Body of pancreas (tissue), 4 donors: Measurements from ENCODE around the gene GAB1. TPM values are rescaled to one million over a fixed set of nuclear protein-coding genes. Genes with fewer than 3 reads are reported as not detected.
A peak's percentile ranks its signal among the peaks of the same experiment; 100 is the strongest.

Experiments
- ATAC-seq: fragments of 150-250 bp; one replicate; pipeline ENCODE4 v1.9.1; 2016
- DNase-seq, 4 donors: peaks; one replicate each; pipeline ENCODE4 v3.0.0-alpha.2; 2019
- H3K27ac ChIP-seq, 4 donors: fragments of 200-600 bp; sonication (generic); 1 replicate in 3 of 4; 2 replicates in 1 of 4; pipeline versions ENCODE4 v1.5.1 to v1.6.1; 2016 to 2019; ENCODE audit warnings: mild to moderate bottlenecking in 1 of 4, mixed read lengths in 1 of 4, moderate library complexity in 1 of 4
- H3K27me3 ChIP-seq, 2 donors: fragments of 200-600 bp; sonication (generic); one replicate each; pipeline ENCODE4 v1.6.0; 2016; ENCODE audit warnings: mild to moderate bottlenecking in 1 of 2
- H3K36me3 ChIP-seq, 2 donors: fragments of 200-600 bp; sonication (generic); replicated peaks in 1 of 2; 2 replicates each; pipeline ENCODE4 v1.5.1; 2016; ENCODE audit warnings: low read depth in 2 of 2; ENCODE audit not compliant: insufficient read depth in 1 of 2
- H3K4me1 ChIP-seq: fragments of 200-600 bp; sonication (generic); one replicate; pipeline ENCODE4 v1.6.0; 2016
- H3K4me3 ChIP-seq, 2 donors: fragments of 200-600 bp; sonication (generic); 1 replicate in 1 of 2; 2 replicates in 1 of 2; pipeline ENCODE4 v1.5.1; 2016 to 2019
- H3K9me3 ChIP-seq, 3 donors: fragments of 200-600 bp; sonication (generic); 1 replicate in 2 of 3; 2 replicates in 1 of 3; pipeline ENCODE4 v1.5.1; 2016
- CTCF ChIP-seq, 7 experiments: fragments of 450-650 bp in 4 of 7; fragments of 200-600 bp in 3 of 7; sonication (generic) in 3 of 7; IDR thresholded peaks; one replicate each; pipeline ENCODE4 v1.5.1; 2016 to 2019; ENCODE audit warnings: antibody characterized with exemption in 7 of 7
- POLR2A ChIP-seq, 3 donors: fragments of 450-650 bp; IDR thresholded peaks; one replicate each; pipeline ENCODE4 v1.6.1; 2016; ENCODE audit warnings: antibody characterized with exemption in 3 of 3, mild to moderate bottlenecking in 2 of 3
- WGBS, 2 donors: methylation state at CpG; one replicate each; pipeline ENCODE4 v1.1.5; 2017; 5-methylcytosine and 5-hydroxymethylcytosine counted together
- intact Hi-C: fragments of 100-400 bp; cut with DNase I; formaldehyde crosslinking; loops from one replicate; pipeline ENCODE4 v1.15.1; 2023
- total RNA-seq, 2 donors: library from RNA; depleted of rRNA; stranded (reverse); fragments of >200 nt; gene quantifications; one replicate each; pipeline ENCODE4 v1.1.0, GENCODE V29; 2016

Gene GAB1
- total RNA-seq, 2 donors from 2014 or later, result 13.0 to 26.0 TPM

- 97 to 100% methylated on average over 1 of the region's 1 CpG for WGBS, 2 donors
- ATAC-seq, result no peak
- DNase-seq, result no peak
- Histone ChIP-seq H3K9me3 (no peaks in the 10 kb centered on the region), H3K4me1 (no peaks in the 10 kb centered on the region), H3K4me3 (no peak overlapping the region), H3K27ac (no peak overlapping the region), H3K27me3 (no peaks in the 10 kb centered on the region), H3K36me3 (no peaks in the 10 kb centered on the region)
- TF ChIP-seq CTCF (IDR thresholded peaks at IDR 0.05) (no peak), POLR2A (IDR thresholded peaks at IDR 0.05) (no peak)
- intact Hi-C loops, result no loop called here
These were observed 43.8 kb upstream of the GAB1 start for GRCh38 chr4:143292858-143293257.

GRCh38 chr4:143294310-143294709 is 42.4 kb upstream of the GAB1 start:
- Histone ChIP-seq H3K27ac (no peak overlapping the region), H3K4me3 (no peak overlapping the region), H3K4me1 (no peaks in the 10 kb centered on the region), H3K36me3 (no peaks in the 10 kb centered on the region), H3K27me3 (no peaks in the 10 kb centered on the region), H3K9me3 (no peaks in the 10 kb centered on the region)
- no peak for TF ChIP-seq CTCF (IDR thresholded peaks at IDR 0.05)
- no peak for TF ChIP-seq POLR2A (IDR thresholded peaks at IDR 0.05)
- intact Hi-C loops, result no loop called here
- WGBS, 2 donors, result 26 to 36% methylated on average over 3 of the region's 3 CpGs
- no peak for ATAC-seq
- peak; percentile 21 to 54 (median 48) for DNase-seq

GRCh38 chr4:143294710-143295275 is 41.9 kb upstream of the GAB1 start:
- Histone ChIP-seq H3K9me3 (no peaks in the 10 kb centered on the region), H3K27ac (no peak overlapping the region), H3K36me3 (no peaks in the 10 kb centered on the region), H3K27me3 (no peaks in the 10 kb centered on the region), H3K4me3 (no peak overlapping the region), H3K4me1 (no peaks in the 10 kb centered on the region)
- no peak for TF ChIP-seq CTCF (IDR thresholded peaks at IDR 0.05)
- no peak for TF ChIP-seq POLR2A (IDR thresholded peaks at IDR 0.05)
- WGBS, 2 donors, result 71 to 79% methylated on average over 4 of the region's 4 CpGs
- intact Hi-C loops, result no loop called here
- ATAC-seq (no peak), DNase-seq (no peak)

- no peak for TF ChIP-seq CTCF (IDR thresholded peaks at IDR 0.05)
- TF ChIP-seq POLR2A (IDR thresholded peaks at IDR 0.05), result no peak
- Histone ChIP-seq H3K9me3 (no peaks in the 10 kb centered on the region), H3K27ac (no peak overlapping the region), H3K36me3 (no peaks in the 10 kb centered on the region), H3K4me3 (no peak overlapping the region), H3K4me1 (no peaks in the 10 kb centered on the region), H3K27me3 (no peaks in the 10 kb centered on the region)
- intact Hi-C loops, result no loop called here
- WGBS, 2 donors, result 77 to 79% methylated on average over 6 of the region's 6 CpGs
- no peak for DNase-seq
- ATAC-seq, result no peak
These were observed 40.1 kb upstream of the GAB1 start for GRCh38 chr4:143296397-143297067.

GRCh38 chr4:143300860-143301259 is 35.8 kb upstream of the GAB1 start:
- ATAC-seq, result no peak
- intact Hi-C loops, result no loop called here
- no peaks in the 10 kb centered on the region for H3K4me1 ChIP-seq
- DNase-seq, result no peak
- H3K4me3 ChIP-seq, result no peak overlapping the region
- TF ChIP-seq POLR2A (IDR thresholded peaks at IDR 0.05) (no peak), CTCF (IDR thresholded peaks at IDR 0.05) (no peak)
- 60 to 73% methylated on average over 2 of the region's 2 CpGs for WGBS, 2 donors
- no peak overlapping the region for H3K27ac ChIP-seq
- no peaks in the 10 kb centered on the region for H3K36me3 ChIP-seq
- H3K9me3 ChIP-seq, result no peaks in the 10 kb centered on the region
- no peaks in the 10 kb centered on the region for H3K27me3 ChIP-seq
